OCI-LY7 (cell line): ENCODE data around the gene PARM1.

Source experiments
- CTCF ChIP-seq: fragments of 200-600 bp; sonication (generic); conservative IDR thresholded peaks from 2 replicates; pipeline ENCODE4 v1.5.1; 2014; ENCODE audit warnings: mild to moderate bottlenecking, antibody characterized with exemption, low read length, moderate library complexity, mixed read lengths
- EZH2phosphoT487 ChIP-seq: fragments of 200-600 bp; sonication (generic); IDR thresholded peaks from 2 replicates; pipeline ENCODE4 v1.6.1; 2018; ENCODE audit warnings: low read depth, borderline replicate concordance, mild to moderate bottlenecking, mixed run types, antibody characterized with exemption, low read length, moderate library complexity, mixed read lengths

- TF ChIP-seq CTCF, result no peak
- TF ChIP-seq EZH2phosphoT487, result no peak
These were observed 17.3 kb downstream of the PARM1 start for GRCh38 chr4:74950200-74950599.
